Common myeloid progenitor, CD34-positive (primary cell): ENCODE data around the gene GALNT11.
A peak's percentile ranks its signal among the peaks of the same experiment; 100 is the strongest.
"Not testable (repeated sequence)": the region's sequence is repeated elsewhere in the genome, so short reads cannot be mapped to it uniquely, and the experiment has no call there.

Experiments used
- CTCF ChIA-PET: fragments of 350-600 bp; sonication (Branson Sonifier 250); formaldehyde crosslinking; loops from one replicate; lab custom pipeline; 2021; ENCODE audit warnings: antibody characterized with exemption; lab: Charles Lee
- POLR2A ChIA-PET: fragments of 350-600 bp; sonication (Branson Sonifier 250); formaldehyde crosslinking; loops from one replicate; lab custom pipeline; 2021; ENCODE audit warnings: antibody characterized with exemption; lab: Charles Lee
- DNase-seq, 3 donors: peaks; one replicate each; pipeline versions ENCODE4 v3.0.0 to v3.0.0-alpha.2; 2013
- H3K27ac ChIP-seq, 2 experiments: 1 replicate in 1 of 2; 2 replicates in 1 of 2; pipeline ENCODE4 v1.7.0; 2013; ENCODE audit warnings: inconsistent platforms in 2 of 2, low read length in 2 of 2, mild to moderate bottlenecking in 2 of 2, low read depth in 1 of 2, moderate library complexity in 1 of 2; ENCODE audit not compliant: severe bottlenecking in 2 of 2, insufficient read depth in 1 of 2, poor library complexity in 1 of 2
- H3K27me3 ChIP-seq, 5 experiments: replicated peaks in 2 of 5; 1 replicate in 3 of 5; 2 replicates in 2 of 5; pipeline versions ENCODE4 v1.6.1 to v1.7.0; 2013; ENCODE audit warnings: low read length in 4 of 5, mild to moderate bottlenecking in 2 of 5, moderate library complexity in 2 of 5, inconsistent platforms in 1 of 5; ENCODE audit not compliant: insufficient read depth in 5 of 5, control insufficient read depth in 4 of 5
- H3K36me3 ChIP-seq, 4 experiments: 1 replicate in 2 of 4; 2 replicates in 2 of 4; pipeline versions ENCODE4 v1.6.1 to v1.7.0; 2013; ENCODE audit warnings: low read length in 3 of 4, control low read depth in 1 of 4, mild to moderate bottlenecking in 1 of 4; ENCODE audit not compliant: control insufficient read depth in 4 of 4, insufficient read depth in 4 of 4
- H3K4me1 ChIP-seq, 4 experiments: 1 replicate in 3 of 4; 2 replicates in 1 of 4; pipeline versions ENCODE4 v1.6.1 to v1.7.1; 2013; ENCODE audit warnings: low read length in 3 of 4, mild to moderate bottlenecking in 3 of 4, control low read depth in 1 of 4, inconsistent platforms in 1 of 4, moderate library complexity in 1 of 4; ENCODE audit not compliant: control insufficient read depth in 4 of 4, insufficient read depth in 4 of 4; ENCODE audit errors: control extremely low read depth in 1 of 4
- H3K4me3 ChIP-seq, 7 experiments: 1 replicate in 4 of 7; 2 replicates in 3 of 7; pipeline versions ENCODE4 v1.5.1 to v1.7.0; 2013; ENCODE audit warnings: mild to moderate bottlenecking in 7 of 7, low read length in 6 of 7, moderate library complexity in 6 of 7, inconsistent platforms in 2 of 7, low read depth in 2 of 7, control low read depth in 1 of 7; ENCODE audit not compliant: insufficient read depth in 4 of 7, control insufficient read depth in 1 of 7; ENCODE audit errors: extremely low read depth in 1 of 7
- H3K9me3 ChIP-seq, 5 experiments: 1 replicate in 4 of 5; 2 replicates in 1 of 5; pipeline versions ENCODE4 v1.6.1 to v1.7.1; 2013; ENCODE audit warnings: low read length in 4 of 5, mild to moderate bottlenecking in 2 of 5, inconsistent platforms in 1 of 5, low read depth in 1 of 5, moderate library complexity in 1 of 5; ENCODE audit not compliant: control insufficient read depth in 4 of 5, insufficient read depth in 2 of 5; ENCODE audit errors: control extremely low read depth in 1 of 5
- WGBS: methylation state at CpG from one replicate; pipeline ENCODE4 v1.1.5; 2013; ENCODE audit not compliant: insufficient coverage; 5-methylcytosine and 5-hydroxymethylcytosine counted together

Gene GALNT11

GRCh38 chr7:152013974-152014373 is 11.5 kb upstream of the GALNT11 start:
- no peak overlapping the region for H3K4me3 ChIP-seq
- no peaks in the 10 kb centered on the region for H3K9me3 ChIP-seq
- no peaks in the 10 kb centered on the region for H3K36me3 ChIP-seq
- no peaks in the 10 kb centered on the region for H3K4me1 ChIP-seq
- peaks cover 0 to 2% (median 0%) of the 10 kb centered on the region in 5 experiments for H3K27me3 ChIP-seq
- WGBS: no CpG with 5 or more reads among the region's 4 CpGs
- no peak overlapping the region for H3K27ac ChIP-seq
- ChIA-PET POLR2A (interaction anchor here (1.0 kb wide), 1 partner anchor 11 kb away, joined by 3 read pairs; the partner anchor contains the start of gene GALNT11), CTCF (no interaction called here)
- no peak for DNase-seq

GRCh38 chr7:152014722-152015121 is 10.8 kb upstream of the GALNT11 start:
- Histone ChIP-seq H3K36me3 (no peaks in the 10 kb centered on the region), H3K27ac (no peak overlapping the region), H3K9me3 (no peaks in the 10 kb centered on the region), H3K27me3 (no peaks in the 10 kb centered on the region), H3K4me1 (no peaks in the 10 kb centered on the region), H3K4me3 (no peak overlapping the region)
- ChIA-PET POLR2A (no interaction called here), CTCF (interaction anchor here (0.7 kb wide), 1 partner anchor 233 kb away, joined by 3 read pairs; no protein-coding TSS in a partner anchor)
- no peak for DNase-seq
- WGBS: 100% methylated on average over 3 of the region's 5 CpGs

- H3K4me3 ChIP-seq: no peak overlapping the region
- no peaks in the 10 kb centered on the region for H3K36me3 ChIP-seq
- ChIA-PET CTCF (interaction anchor here (0.7 kb wide), 1 partner anchor 233 kb away, joined by 3 read pairs; no protein-coding TSS in a partner anchor), POLR2A (no interaction called here)
- H3K9me3 ChIP-seq: no peaks in the 10 kb centered on the region
- WGBS: 98% methylated on average over 5 of the region's 7 CpGs
- no peaks in the 10 kb centered on the region for H3K4me1 ChIP-seq
- H3K27ac ChIP-seq: no peak overlapping the region
- no peaks in the 10 kb centered on the region for H3K27me3 ChIP-seq
- DNase-seq: no peak
These were observed 9.9 kb upstream of the GALNT11 start for GRCh38 chr7:152015600-152015999.

- H3K36me3 ChIP-seq: no peaks in the 10 kb centered on the region
- WGBS: 100% methylated on average over 2 of the region's 3 CpGs
- DNase-seq: no peak
- ChIA-PET CTCF (interaction anchor here (0.6 kb wide), 1 partner anchor 707 kb away, joined by 3 read pairs; no protein-coding TSS in a partner anchor), POLR2A (no interaction called here)
- no peaks in the 10 kb centered on the region for H3K27me3 ChIP-seq
- H3K4me3 ChIP-seq: no peak overlapping the region
- H3K27ac ChIP-seq: no peak overlapping the region
- no peaks in the 10 kb centered on the region for H3K9me3 ChIP-seq
- H3K4me1 ChIP-seq: no peaks in the 10 kb centered on the region
These were observed 8.5 kb upstream of the GALNT11 start for GRCh38 chr7:152016947-152017346.

- H3K4me1 ChIP-seq, H3K4me3 ChIP-seq, H3K36me3 ChIP-seq, CTCF ChIA-PET, H3K9me3 ChIP-seq, H3K27ac ChIP-seq, DNase-seq, H3K27me3 ChIP-seq: not testable (repeated sequence)
- POLR2A ChIA-PET: interaction anchor here (0.6 kb wide), 1 partner anchor 621 kb away, joined by 3 read pairs; no protein-coding TSS in a partner anchor
- 92% methylated on average over 6 of the region's 6 CpGs for WGBS
These were observed 7.8 kb upstream of the GALNT11 start for GRCh38 chr7:152017683-152018082.

- H3K9me3 ChIP-seq, CTCF ChIA-PET, H3K36me3 ChIP-seq, H3K27me3 ChIP-seq, POLR2A ChIA-PET, DNase-seq, H3K4me3 ChIP-seq, H3K27ac ChIP-seq: not testable (repeated sequence)
- H3K4me1 ChIP-seq: peaks cover 4 to 12% (median 9%) of the 10 kb centered on the region in 4 experiments
- 100% methylated on average over 3 of the region's 10 CpGs for WGBS
These were observed 3.7 kb upstream of the GALNT11 start for GRCh38 chr7:152021740-152022139.

- Histone ChIP-seq H3K4me1 (peaks cover 4 to 12% (median 9%) of the 10 kb centered on the region in 4 experiments), H3K36me3 (peaks cover 2 to 10% (median 3%) of the 10 kb centered on the region in 4 experiments), H3K9me3 (peaks cover 0 to 3% (median 0%) of the 10 kb centered on the region in 5 experiments), H3K4me3 (peak overlapping the region; percentile 65 to 87 (median 78)), H3K27me3 (no peaks in the 10 kb centered on the region), H3K27ac (peak overlapping the region in 1 of 2 experiments; percentile 77)
- peak in 1 of 3 donors; percentile 17 for DNase-seq
- ChIA-PET CTCF (interaction anchor here (1.0 to 1.1 kb wide), 3 partner anchors 10 to 15 kb away, joined by 3 to 5 read pairs (median 3); no protein-coding TSS in a partner anchor), POLR2A (no interaction called here)
- 18% methylated on average over 36 of the region's 41 CpGs for WGBS
These were observed 740 bp downstream of the GALNT11 start for GRCh38 chr7:152025937-152026890.
